Measurements from ENCODE around the gene SENP2. TPM values are rescaled to one million over a fixed set of nuclear protein-coding genes. Genes with fewer than 3 reads are reported as not detected.

Gene SENP2
- polyA plus RNA-seq, 3 donors = 43.0 to 51.8 (median 47.7) TPM

- no peak for DNase-seq
Observed at GRCh38 chr3:185667574-185667973, 81.5 kb downstream of the SENP2 start.

GRCh38 chr3:185677146-185677829, 91.2 kb downstream of the SENP2 start:
- DNase-seq = peak; percentile 54

DNA sequence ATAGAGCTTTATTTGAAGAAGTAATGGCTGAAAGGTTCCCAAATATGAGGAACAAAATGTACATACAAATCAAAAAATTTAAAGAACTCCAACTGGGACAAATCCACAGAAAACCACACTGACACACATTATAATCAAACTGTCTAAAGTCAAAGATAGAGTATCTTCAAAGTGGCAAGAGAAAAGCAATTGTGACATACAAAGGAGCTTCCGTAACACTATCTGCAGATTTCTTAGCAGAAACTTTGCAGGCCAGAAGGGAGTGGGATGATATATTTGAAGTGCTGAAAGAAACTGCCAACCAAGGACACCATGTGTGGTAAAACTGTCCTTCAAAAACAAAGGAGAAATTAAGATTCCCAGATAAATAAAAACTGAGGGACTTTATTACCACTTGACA, 91.9 kb downstream of the SENP2 start:
- no peak for DNase-seq

DNA sequence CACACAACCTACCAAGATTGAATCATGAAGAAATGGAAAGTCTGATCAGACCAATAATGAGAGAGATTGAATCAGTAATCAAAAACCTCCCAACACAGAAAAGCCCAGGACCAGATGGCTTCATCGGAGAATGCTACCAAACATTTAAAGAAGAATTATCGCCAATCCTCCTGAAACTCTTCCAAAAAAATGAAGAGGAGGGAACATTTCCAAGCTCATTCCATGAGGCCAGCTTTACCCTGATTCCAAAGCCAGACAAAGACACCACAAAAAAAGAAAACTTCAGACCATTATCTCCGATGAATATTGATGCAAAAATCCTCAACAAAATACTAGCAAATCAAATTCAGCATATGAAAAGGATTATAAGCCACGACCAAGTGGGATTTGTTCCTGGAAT, 94.1 kb downstream of the SENP2 start:
- no peak for DNase-seq

Other genes with a start within 250 kb of the SENP2 start
- gene MAP3K13, start 223.2 kb upstream of the SENP2 start, polyA plus RNA-seq (ENCODE audit: insufficient read length in 3 of 3) = 10 to 100 TPM; 37.4 to 49.4 (median 44.8) TPM
- 10 to 100 TPM; 24.9 to 37.2 (median 33.5) TPM for gene TMEM41A, start 87.3 kb upstream of the SENP2 start, polyA plus RNA-seq (ENCODE audit: insufficient read length in 3 of 3)
- 1 to 10 TPM in 2 of 3 donors, under 1 TPM in 1; 0.75 to 3.6 (median 1.3) TPM for gene LIPH, start 33.7 kb upstream of the SENP2 start, polyA plus RNA-seq (ENCODE audit: insufficient read length in 3 of 3)
- gene IGF2BP2, start 238.7 kb downstream of the SENP2 start, polyA plus RNA-seq (ENCODE audit: insufficient read length in 3 of 3) = 100 to 1,000 TPM in 2 of 3 donors, 10 to 100 TPM in 1; 94.1 to 123 (median 122) TPM

All from renal pelvis (tissue), 4 donors.